ENCODE data around the gene IFTAP. TPM values are rescaled to one million over a fixed set of nuclear protein-coding genes. Genes with fewer than 3 reads are reported as not detected.

The IFTAP gene
- total and polyA plus RNA-seq, 2 of the 13 experiments (the other 11 are each of a cell fraction or from before 2014, with no cell fraction given), result 11.3 to 29.4 TPM

GRCh38 chr11:36638556-36638955, 44.3 kb downstream of the IFTAP start:
- in situ Hi-C loops (cut with HindIII; ENCODE audit: extremely low pct_ligation_motif_present, low pct_unique_long_range_greater_than_20kb) (loop anchor here (10.0 kb wide), 1 partner anchor 56 kb away; no protein-coding TSS in a partner anchor), intact Hi-C loops (cut with micrococcal nuclease; ENCODE audit: unreplicated experiment) (no loop called here)
- Histone ChIP-seq H3K9ac (ENCODE audit: insufficient read depth, low read depth, low read length) (no peak overlapping the region), H3K79me2 (ENCODE audit: insufficient read depth, low read length) (no peaks in the 10 kb centered on the region), H3K4me2 (ENCODE audit: low read depth, low read length) (no peak overlapping the region), H3K4me3 (replicated peaks in 1 of 3; ENCODE audit: insufficient read depth in 1 of 3, low read depth in 2 of 3, low read length in 3 of 3) (no peak overlapping the region), H3K36me3 (replicated peaks in 1 of 2; ENCODE audit: control insufficient read depth in 1 of 2, insufficient read depth in 2 of 2, low read length in 2 of 2) (no peaks in the 10 kb centered on the region), H4K20me1 (ENCODE audit: insufficient read depth, low read length) (no peaks in the 10 kb centered on the region), H3K27me3 (ENCODE audit: control insufficient read depth in 1 of 2, insufficient read depth in 2 of 2, low read length in 2 of 2) (no peaks in the 10 kb centered on the region), H3K9me3 (ENCODE audit: low read length) (no peaks in the 10 kb centered on the region), H3K4me1 (ENCODE audit: insufficient read depth, low read length) (no peaks in the 10 kb centered on the region), H3K27ac (ENCODE audit: extremely low read length, insufficient read depth, low read length) (no peak overlapping the region), H2AFZ (ENCODE audit: low read length) (no peak overlapping the region)
- DNase-seq (ENCODE audit: low spot score) (no peak), ATAC-seq (no peak), FAIRE-seq (no peak)
- CTCF ChIA-PET (ENCODE audit: low intra/inter-chr PET ratio, low total read pairs), result no interaction called here
- 87% methylated on average over 2 of the region's 2 CpGs for WGBS (ENCODE audit: low lambda C conversion rate)
- no TSS peak for BruUV-seq (replicated peaks)
- TF ChIP-seq ZFX (CRISPR knock-in tag; IDR thresholded peaks at IDR 0.05; ENCODE audit: low read depth) (no peak), TBL1XR1 (IDR thresholded peaks at IDR 0.05; ENCODE audit: borderline replicate concordance, low read length, partially characterized antibody) (no peak), ZNF773 (CRISPR knock-in tag; IDR thresholded peaks at IDR 0.05; ENCODE audit: borderline replicate concordance) (no peak), FIP1L1 (IDR thresholded peaks at IDR 0.05; ENCODE audit: borderline replicate concordance, insufficient read depth, low read depth, low read length) (no peak), TFAP4 (IDR thresholded peaks at IDR 0.05; ENCODE audit: borderline replicate concordance, low read depth) (no peak), ZBTB44 (CRISPR knock-in tag; IDR thresholded peaks at IDR 0.05) (no peak)
- POLR2A ChIA-PET, result no interaction called here

Data from HepG2 (cell line).